Fibroblast of skin of right quadriceps (primary cell): ENCODE data around the gene JUP.
A peak's percentile ranks its signal among the peaks of the same experiment; 100 is the strongest.

Experiments
- DNase-seq: peaks from one replicate; pipeline ENCODE4 v3.0.0-alpha.2; 2013

Gene JUP

GRCh38 chr17:41806685-41807445 is 20.4 kb upstream of the JUP start:
- no peak for DNase-seq

DNA sequence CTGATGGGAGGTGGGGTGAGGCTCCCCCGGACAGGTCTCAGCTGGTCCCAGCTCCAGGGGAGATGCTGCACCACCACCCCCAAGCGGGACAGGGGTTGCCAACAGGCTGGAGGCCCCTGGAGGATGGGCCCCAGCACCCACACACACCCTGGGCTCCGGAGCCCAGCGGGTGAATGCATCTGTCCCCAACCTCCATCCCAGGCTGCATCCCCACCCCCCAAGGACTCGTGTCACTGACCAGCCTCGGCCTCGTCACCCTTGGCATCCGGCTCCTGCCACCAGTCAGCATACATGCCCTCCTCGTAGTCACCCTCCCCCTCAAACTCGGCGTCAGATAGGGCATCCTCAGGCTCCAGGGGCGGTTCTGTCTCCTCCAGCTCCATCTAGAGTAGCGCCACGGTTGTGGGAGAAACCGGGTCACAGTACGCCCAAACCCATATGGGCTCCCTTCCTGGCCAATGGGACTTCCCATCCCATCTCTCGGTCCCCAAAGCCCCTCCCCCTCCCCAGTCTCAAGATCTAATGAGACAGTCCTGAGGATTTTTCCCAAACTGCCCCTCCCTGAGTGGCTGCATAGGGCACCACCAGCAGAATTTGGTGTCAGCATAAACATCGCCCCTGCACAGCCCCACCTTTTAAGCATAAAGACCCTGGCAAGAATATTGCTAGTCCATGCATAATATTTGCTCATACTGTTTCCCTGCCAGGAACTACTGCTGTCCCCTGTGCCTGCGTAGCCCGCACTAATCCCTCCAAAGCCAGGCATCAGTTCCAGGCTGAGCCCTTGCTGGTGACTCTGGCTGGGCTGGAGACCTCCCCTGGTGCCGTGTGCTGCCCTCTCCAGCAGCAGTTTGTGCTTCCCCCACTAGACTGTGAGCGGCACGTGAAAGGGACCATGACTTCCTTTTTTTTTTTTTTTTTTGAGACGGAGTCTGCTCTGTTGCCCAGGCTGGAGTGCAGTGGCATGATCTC is 16.8 kb upstream of the JUP start:
- no peak for DNase-seq

- DNase-seq, result peak; percentile 69
Measured at GRCh38 chr17:41801374-41802271, 15.1 kb upstream of the JUP start.

DNA sequence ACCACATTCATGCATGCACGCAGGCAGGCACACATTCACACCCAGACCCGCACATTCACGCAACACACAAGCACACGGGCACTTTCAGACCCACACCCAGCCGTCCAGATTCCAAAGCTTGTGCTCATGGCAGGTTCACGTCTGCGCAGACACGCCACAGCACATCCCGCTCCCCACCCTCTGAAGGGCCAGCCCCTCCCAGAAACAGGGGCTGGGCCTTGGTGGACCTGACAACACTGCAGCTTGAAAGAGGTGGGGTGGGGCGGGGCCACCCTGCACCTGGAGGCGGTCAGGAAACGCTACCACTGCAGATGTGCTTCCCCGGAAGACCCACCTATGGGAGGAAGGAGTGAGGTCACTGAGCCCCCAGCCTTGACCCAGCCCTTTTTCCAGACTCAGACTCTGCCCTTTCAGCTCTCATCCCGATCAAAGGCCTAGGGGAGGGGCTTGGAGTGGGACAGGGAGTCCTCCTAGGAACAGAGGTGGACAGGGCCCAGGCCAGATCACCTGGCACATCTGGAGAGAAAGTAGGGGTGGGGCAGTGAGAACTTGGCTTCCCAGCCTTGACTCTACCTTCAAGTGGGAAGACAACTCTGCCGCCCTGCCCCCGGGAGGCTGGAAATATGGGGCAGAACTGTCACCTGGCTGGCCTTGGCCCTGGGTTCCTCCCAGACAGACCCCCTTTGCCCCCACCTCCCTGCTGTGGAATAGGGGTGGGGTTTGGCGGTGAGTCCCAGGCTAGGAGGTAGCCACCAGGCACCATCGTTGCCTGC is 14.3 kb upstream of the JUP start:
- peak; percentile 65 for DNase-seq

DNA sequence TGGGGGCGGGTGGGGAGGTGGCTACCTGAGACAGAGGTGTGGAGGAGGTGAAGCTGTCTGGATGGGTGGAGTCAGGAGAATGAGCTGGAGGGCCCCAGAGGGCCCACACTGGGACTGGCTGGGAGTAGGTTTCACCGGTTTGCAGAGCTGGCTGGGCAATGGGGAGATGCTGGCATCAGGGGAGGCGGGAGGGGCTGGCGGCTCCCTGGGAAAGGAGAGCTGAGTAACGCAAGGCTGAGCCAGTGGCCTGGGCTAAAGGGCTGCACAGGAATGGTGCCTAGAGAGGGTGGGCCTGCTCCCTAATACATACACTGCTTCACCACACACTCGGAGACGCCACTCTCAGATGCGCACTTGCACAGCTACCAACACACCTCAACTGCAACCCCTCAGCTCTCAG is 12.9 kb upstream of the JUP start:
- no peak for DNase-seq

DNA sequence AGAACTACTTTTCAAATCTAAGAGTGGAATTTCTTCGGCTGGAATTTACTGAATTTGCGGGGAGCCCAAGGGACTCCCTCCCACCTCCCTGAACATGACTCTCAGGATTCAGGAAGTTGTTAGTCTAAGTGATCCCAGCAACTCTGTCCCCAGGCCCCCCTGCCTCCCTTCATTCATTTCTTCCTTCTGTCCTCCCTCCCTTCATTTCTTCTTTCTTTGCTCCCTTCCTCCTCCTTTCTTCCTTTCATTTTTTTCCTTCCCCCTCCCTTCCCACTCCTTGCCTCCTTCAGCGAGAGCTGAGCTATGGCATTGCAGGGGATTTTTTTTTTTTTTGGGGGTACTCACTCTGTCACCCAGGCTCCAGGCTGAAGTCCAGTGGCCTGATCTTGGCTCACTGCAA is 10.9 kb upstream of the JUP start:
- no peak for DNase-seq

GRCh38 chr17:41796121-41796895 is 9.8 kb upstream of the JUP start:
- DNase-seq, result no peak

GRCh38 chr17:41794540-41794975 is 8.0 kb upstream of the JUP start:
- DNase-seq, result no peak

DNA sequence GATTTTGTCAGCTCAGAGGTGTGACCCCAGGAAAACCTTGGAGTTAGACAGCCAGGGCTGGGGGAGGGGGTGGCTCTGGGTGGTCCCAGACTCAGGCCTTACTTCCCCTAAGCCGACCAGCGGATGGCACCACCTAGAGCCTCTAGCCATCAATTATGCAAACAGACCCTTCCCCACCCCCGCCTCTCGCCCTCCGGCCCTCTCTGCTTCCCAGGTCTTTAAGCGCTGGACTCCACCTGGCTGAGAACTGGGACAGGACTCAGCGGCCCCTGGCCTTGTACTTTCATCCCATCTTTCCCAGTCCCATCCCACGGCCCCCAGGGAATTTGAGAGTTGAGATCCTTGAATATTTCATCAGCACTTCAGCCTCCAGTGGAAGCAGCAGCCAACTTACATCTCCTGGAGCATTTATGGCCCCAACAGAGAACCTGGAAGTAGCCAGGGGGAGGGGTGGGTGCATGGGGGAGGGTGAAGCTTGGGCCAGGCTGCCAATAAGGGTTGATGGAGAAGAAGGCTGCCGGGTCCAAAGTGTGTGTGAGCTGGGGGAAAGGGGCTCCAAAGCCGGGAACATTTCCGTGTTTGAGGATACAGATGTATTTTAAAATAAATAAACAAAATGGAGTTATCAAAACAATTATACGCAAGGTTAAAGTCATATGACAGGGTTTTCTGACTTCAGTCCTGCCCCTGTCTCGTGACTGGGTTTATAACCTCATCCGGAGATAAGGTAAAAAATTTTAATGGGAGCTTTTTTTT is 7.5 kb upstream of the JUP start:
- DNase-seq, result peak; percentile 48

GRCh38 chr17:41792845-41793783 is 6.6 kb upstream of the JUP start:
- peak; percentile 39 for DNase-seq

DNA sequence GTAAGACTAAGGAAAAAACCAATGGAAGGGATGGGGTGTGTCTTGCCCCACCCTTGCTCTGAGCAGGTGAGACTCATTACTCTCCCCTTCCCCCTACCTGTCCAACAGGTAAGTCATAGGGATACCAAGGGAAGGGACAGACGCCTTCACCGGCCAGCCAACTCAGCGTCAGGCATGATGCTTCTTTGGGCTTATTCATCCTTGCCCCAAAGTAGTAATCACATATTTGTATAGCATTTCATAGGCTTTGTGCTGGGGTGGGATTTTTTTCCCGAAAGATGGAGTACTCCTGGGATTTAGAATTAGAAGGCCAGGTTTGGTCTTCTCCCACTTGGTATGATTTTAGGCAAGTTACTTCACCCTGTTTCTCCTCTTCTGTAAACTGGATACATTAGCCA is 509 bp upstream of the JUP start:
- no peak for DNase-seq

GRCh38 chr17:41785859-41786226 is 668 bp downstream of the JUP start:
- no peak for DNase-seq

- no peak for DNase-seq
Measured at GRCh38 chr17:41785091-41785858, 1.2 kb downstream of the JUP start.

DNA sequence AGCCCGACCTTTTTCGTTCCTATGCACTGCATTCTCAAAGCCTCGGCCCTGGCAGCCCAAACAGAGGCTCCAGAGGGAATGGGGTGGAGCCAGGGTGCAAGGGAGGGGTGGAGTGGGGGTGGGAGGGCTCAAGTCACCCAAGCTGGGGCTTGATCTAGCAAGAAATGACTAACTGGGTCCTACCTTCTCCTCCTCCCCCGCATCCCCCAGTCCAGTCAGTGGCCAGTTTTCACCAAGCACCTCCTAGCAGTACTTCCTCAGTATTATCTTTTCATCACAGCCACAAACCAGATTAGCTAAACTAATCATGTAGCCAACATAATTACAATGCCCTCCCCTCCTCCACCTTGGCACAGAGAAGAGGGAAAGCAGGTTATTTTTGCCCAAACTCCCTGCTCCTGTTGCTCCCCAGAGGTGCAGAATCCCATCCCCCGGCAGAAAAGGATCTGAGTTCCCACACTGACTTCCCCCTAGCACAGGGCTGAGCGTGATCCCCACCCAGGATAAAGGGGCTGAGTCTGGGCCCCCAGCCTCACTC is 2.2 kb downstream of the JUP start:
- DNase-seq, result peak; percentile 44

DNA sequence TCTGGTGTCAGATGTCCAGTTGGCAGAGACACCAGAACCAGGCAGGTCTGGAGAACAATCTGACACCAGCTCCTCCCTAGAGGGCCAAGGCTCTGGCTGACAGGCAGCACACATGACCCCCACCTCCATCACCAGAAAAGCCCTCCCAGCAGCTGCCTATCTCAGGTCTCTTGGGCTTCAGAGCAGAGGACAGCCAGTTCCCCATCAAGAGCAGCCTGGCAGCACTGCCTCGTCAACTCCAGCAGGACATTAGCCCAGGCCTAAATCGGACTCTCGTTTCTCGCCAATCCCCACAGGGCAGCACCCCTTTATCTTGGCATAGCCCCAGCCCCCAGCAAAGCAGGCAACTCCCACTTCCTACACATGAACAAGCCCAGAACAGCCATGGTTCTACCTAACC is 4.4 kb downstream of the JUP start:
- DNase-seq, result no peak

DNA sequence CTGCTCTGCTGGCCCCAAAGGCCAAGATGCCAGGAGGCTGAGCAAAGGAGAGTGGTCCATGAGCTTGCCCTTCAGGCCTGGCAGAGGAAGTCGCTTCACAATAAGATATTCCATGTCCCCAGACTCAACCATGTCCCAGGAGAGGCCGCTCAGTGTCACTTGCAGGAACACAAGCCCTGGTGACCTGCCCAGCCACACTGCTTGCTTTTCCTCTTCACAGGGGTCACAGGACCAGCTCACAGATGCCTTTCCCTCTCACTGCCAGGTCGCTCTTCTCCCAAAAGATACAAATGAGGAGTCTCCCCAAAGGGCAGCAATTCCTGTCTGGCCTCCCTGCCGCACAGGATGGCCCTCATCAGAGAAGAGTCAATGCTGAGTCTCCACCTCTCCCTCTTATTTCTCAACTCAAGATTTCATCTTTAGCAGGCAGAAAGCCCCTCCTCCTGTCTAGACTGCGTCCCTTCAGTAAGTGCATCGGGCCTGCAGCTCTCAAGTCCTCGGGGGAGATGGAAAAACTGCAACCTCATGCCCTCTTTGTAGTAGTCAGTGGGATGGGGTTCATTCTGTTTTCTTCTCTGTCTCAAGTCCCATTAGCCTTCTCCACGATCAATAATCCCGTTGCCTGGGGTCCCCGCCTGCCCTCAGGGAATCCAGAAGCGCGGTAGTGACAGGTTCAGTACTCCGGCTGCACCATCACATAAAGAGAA is 5.0 kb downstream of the JUP start:
- DNase-seq, result no peak

GRCh38 chr17:41779954-41780353 is 6.6 kb downstream of the JUP start:
- DNase-seq, result no peak
